T-helper 1 cell (primary cell): ENCODE results near the gene SMCP.

Source experiments
- DNase-seq, 5 donors: peaks; one replicate each; pipeline ENCODE4 v3.0.0-alpha.2; 2012 to 2020

The SMCP gene

DNA sequence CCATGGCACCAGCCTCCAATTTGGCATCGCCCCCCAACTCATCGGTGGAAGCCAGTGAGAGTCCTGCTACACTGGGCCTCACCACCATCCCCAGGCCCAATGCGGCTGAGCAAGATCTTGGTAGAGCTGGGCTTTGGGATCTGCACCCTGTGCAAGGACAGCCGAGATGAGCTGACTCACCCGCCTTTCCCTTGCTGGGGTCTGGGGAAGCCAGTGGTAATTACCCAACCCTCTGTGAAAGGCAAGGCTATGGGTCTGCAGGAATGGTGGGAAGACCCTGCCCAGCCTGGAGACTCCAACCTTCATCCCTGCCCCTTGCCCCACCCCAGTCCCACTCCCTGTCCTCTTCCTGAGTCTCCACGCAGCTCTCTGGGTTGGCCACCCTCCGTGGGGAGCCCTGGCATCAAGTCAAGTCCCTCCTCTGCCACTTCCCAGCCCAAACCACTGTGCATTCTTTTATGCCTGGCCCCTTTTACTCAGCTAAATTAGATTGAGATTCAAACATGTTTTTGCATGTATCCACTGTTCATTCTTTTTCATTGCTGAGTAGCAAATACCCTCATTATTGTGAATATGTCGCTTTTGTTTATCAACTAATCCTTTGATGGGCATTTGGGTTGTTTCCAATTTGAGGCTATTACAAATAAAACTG, 8.8 kb downstream of the SMCP start:
- no peak for DNase-seq

- DNase-seq = no peak
Observed at GRCh38 chr1:152888126-152888525, 10.0 kb downstream of the SMCP start.

DNA sequence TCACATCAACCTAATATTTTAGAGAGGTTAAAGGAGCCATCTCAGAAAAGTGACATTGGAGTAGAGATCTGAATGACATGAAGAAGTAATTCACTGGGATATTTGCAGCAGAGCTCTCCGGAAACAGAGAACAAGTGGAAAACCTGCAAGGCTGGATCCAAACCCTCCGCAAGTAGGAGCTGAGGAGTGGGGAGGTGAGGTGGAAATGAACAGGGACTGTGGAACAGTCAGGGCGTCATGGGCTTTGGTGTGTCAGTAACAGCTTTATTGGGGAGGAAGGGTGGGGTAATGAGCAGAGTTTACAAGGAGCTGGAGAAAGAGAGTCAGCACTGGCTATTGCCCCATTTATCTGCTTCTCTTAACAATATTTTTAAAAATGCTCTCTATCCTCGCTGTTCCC, 20.9 kb downstream of the SMCP start:
- no peak for DNase-seq

- DNase-seq = no peak
Observed at GRCh38 chr1:152899883-152900282, 21.8 kb downstream of the SMCP start.

DNA sequence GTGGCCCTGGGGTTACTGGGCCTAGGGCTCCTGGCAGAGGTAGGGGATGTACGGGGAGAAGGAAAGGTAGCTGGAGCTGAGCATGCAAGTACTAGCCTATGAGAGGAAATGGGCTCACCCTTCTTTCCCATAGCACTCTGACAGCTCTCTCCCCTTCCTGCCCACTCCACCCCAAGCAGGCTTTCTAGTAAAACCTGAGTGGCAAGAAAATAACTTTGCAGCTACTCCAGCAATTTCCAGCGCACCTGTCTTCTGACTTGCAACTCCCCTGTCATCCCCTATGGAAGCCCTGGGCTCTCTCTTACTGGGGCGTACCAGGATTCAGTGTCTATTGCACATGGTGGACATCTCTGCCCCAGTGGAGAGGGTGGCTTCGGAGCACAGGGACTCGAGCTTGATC, 23.5 kb downstream of the SMCP start:
- no peak for DNase-seq

DNA sequence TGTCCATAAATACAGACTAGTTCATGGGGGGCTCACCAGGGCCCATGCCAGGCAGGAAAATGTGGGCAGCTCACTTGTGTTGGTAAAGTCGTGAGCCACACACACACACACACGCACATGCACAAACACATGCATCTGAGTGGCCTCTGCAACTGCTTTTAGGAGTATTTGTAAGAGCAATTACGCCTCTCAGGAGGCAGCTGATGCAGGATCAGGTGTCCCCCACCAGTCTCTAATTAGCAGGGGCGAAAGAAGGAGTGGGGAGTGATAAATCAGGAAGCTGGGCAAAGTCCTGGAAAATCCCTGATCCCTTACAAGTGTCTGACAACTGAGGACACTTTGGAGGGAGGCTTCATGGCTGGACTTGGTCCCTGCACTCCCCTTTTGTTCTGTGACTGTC, 24.5 kb downstream of the SMCP start:
- no peak for DNase-seq

GRCh38 chr1:152904688-152905440, 26.7 kb downstream of the SMCP start:
- no peak for DNase-seq

GRCh38 chr1:152906023-152906565, 28.0 kb downstream of the SMCP start:
- DNase-seq = no peak

DNA sequence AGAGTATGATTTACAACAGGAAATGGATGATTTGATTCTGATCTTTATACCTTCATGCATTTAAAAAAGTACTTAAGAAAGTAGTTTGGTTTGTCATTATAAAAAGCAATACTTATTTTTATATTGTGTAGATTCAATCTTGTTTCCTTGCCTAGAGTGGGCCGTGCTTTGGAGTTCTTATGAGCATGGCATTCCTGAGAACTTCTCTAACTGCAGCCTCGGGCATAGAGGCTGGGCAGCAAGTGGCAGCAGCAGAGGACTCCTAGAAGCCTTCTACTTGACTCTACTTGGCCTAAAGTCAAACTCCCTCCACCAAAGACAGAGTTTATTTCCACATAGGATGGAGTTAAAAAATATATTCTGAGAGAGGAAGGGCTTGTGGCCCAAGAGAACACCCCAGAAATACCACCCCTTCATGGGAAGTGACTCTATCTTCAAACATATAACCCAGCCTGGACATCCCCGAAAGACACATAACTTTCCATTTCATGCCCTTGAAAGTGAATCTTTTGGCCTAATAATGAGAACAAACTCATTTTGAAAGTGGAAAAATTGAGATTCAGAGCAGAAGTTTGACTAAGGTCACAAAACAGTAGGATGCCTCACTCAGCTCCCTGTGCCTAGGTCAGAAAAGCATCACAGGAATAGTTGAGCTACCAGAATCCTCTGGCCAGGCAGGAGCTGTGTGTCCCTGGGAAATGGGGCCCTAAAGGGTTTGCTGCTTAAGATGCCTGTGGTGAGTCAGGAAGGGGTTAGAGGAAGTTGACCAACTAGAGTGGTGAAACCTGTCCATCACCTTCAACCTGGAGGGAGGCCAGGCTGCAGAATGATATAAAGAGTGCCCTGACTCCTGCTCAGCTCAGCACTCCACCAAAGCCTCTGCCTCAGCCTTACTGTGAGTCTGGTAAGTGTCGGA, 29.8 kb downstream of the SMCP start, which contains the start of gene IVL:
TSS of gene IVL (plus strand) at position 861 of the 916 bp plus-strand sequence. CDS start 1,252 bp downstream, outside the sequence.
- no peak for DNase-seq

DNA sequence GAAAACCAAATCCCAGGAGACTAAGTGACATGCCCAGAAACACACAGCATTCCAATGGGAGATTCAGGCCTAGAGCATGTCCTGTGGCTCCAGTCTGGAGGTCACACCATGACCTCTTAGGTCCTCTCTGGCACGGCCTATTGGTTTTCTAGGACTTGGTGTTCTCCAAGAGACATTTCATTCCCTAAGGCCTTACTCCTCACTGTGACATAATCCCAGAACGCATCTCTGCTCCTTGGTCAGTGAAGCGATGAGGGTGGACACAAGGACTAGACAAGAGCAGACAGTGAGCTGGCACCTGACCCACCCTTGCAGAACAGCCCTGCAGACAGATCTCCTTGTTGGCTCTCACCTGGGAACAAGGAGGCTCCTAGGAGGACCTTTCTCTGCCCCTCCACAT, 31.1 kb downstream of the SMCP start:
- DNase-seq = no peak

GRCh38 chr1:152912471-152912870, 34.3 kb downstream of the SMCP start:
- no peak for DNase-seq

- DNase-seq = no peak
Observed at GRCh38 chr1:152912900-152913299, 34.8 kb downstream of the SMCP start.

GRCh38 chr1:152917794-152918193, 39.7 kb downstream of the SMCP start:
- no peak for DNase-seq

DNA sequence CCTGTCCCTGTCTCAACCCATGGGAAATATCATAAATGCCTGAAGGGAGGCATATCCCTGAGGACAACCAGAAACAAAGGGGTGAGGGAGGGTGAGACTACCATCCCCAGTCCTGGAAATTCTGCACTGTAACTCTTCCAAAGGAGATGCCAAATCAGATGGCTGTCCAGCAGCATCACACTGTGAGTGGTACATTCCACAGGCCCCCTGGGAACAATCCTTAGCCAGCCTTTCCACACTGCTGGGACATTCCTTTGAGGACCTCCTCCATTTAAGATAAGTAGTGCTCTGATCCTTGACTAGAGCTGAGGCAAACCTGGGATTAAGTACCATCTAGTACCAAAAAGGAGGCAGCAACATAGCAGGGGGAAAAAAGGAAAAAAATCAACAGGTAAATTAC, 40.9 kb downstream of the SMCP start:
- no peak for DNase-seq

DNA sequence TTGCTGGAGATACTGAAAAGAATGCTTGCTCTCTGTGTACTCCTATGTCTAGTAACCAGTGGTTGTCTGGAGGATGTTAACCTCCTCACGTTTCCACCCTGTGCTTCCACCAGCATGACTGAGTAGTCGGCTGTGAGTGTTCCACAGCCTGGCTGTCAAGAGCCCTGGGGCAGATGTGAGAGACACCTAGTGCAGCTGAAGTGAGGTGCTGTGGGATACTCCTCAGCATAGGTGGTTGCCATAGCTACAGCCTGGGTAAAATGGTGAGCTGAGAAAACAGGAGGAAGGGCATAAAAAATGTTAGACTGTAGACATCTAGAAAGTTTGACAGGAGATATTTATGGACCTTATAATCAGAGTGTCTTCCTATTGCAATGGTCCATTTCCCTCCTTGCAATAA, 46.1 kb downstream of the SMCP start:
- DNase-seq = no peak

GRCh38 chr1:152926091-152926490, 48.0 kb downstream of the SMCP start:
- no peak for DNase-seq

DNA sequence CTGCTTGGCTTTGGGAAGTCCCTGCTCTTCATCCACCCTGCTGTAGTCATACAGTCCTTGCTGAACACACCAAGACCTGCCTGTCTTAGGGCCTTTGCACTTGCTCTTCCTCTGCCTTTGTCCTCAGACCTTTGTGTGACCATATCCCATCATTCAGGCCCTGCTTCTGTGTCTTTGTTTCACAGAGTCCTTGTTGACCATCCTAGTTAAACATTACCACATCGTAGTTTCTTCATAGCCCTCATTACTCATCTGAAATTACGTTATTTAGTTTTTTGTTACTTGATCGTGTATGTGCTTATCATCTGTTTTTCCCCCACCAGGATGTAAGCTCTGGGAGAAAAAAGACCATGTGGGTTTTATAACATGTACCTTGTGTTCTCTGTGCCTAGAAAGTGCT, 50.5 kb downstream of the SMCP start:
- DNase-seq = no peak

GRCh38 chr1:152932170-152932811, 54.2 kb downstream of the SMCP start:
- DNase-seq = no peak

DNA sequence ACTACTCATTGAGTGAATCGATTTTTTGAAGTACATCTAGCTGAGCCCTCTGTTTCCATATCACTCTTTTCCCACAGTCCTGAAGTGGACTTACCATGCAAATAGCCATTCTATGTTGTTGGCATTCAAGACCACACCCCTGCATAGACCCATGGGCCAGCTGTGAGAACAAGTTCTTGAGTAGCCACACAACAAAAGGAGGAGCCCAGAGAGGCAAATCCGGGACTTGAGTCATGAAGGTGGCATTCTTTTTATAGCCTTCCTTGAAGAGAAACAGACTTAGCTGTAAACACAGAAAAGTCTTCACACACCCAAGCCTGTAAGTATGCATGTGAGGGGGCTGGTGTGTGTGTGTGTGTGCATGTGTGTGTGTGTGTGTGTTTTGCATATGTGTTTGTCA, 55.1 kb downstream of the SMCP start:
- no peak for DNase-seq
